Measurements from ENCODE around the gene TMEM169. TPM values are rescaled to one million over a fixed set of nuclear protein-coding genes. Genes with fewer than 3 reads are reported as not detected.
A peak's percentile ranks its signal among the peaks of the same experiment; 100 is the strongest.

Gene TMEM169, protein sequence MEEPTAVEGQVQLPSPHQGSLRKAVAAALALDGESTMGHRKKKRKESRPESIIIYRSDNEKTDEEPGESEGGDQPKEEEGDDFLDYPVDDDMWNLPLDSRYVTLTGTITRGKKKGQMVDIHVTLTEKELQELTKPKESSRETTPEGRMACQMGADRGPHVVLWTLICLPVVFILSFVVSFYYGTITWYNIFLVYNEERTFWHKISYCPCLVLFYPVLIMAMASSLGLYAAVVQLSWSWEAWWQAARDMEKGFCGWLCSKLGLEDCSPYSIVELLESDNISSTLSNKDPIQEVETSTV
- 0.32 TPM for polyA plus RNA-seq (2012; ENCODE audit: missing spikeins)

GRCh38 chr2:216081487-216082116, at the start of gene TMEM169, which contains the start of gene PECR:
Gene TMEM169, plus strand, starts transcription at chr2:216081919. Its CDS starts 14,045 bp downstream, at chr2:216095964.
Gene PECR, minus strand, starts transcription at chr2:216081809. Its CDS starts 68 bp downstream, at chr2:216081741.
- TF ChIP-seq POLR2A (IDR thresholded peaks at IDR 0.05; ENCODE audit: low read depth, low read length) (peak; percentile 76), TAF1 (IDR thresholded peaks at IDR 0.05; ENCODE audit: borderline replicate concordance, low read depth, low read length) (no peak), POLR2AphosphoS5 (IDR thresholded peaks at IDR 0.05; ENCODE audit: low read depth, low read length) (peak; percentile 45; the same call in 1 of the 2 replicates)
- DNase-seq (ENCODE audit: insufficient read length) (peak; percentile 91), FAIRE-seq (peak; percentile 74)

DNA sequence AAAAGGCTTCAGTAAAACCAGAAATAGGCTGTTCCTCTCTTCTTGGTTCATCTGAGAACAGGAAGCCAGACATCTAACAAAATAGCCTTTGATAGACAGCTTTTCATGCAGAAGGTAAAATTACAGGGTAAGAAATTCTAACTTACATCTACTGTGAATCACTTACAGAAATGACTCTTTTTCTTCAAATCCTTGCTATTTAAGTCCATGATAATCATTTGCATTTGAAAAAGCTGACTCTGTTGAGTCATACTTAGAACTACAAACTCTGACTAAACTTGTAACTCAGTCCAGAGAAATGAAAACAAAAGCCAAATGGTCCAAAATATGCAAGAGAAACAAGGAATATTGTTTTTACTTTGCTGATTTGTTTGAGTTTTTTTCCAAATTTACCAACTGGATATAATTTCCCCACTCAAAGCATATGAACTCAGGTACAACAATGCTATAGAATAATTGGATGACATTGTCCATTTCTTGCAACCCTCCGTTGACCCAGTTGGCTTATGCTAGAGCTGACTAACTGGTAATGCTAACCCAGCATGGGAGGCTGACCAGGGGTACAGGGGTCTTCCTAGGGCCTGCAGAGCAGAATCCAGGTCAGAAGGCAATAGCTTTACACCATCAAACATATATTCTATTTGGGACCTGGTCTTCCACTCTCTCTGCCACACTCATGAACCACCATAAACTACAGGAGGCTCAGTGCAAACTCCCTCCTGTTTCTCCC, 49.6 kb upstream of the TMEM169 start:
- peak; percentile 49; the same call in 1 of the 2 replicates for TF ChIP-seq POLR2A (IDR thresholded peaks at IDR 0.05; ENCODE audit: low read depth, low read length)
- TF ChIP-seq TAF1 (IDR thresholded peaks at IDR 0.05; ENCODE audit: borderline replicate concordance, low read depth, low read length): no peak
- DNase-seq (ENCODE audit: insufficient read length) (no peak), FAIRE-seq (peak; percentile 78)

GRCh38 chr2:216033403-216033802, 48.3 kb upstream of the TMEM169 start:
- TF ChIP-seq POLR2AphosphoS5 (IDR thresholded peaks at IDR 0.05; ENCODE audit: low read depth, low read length): no peak
- no peak for TF ChIP-seq TAF1 (IDR thresholded peaks at IDR 0.05; ENCODE audit: borderline replicate concordance, low read depth, low read length)
- no peak for TF ChIP-seq POLR2A (IDR thresholded peaks at IDR 0.05; ENCODE audit: low read depth, low read length)
- no peak for FAIRE-seq
- DNase-seq (ENCODE audit: insufficient read length): no peak

DNA sequence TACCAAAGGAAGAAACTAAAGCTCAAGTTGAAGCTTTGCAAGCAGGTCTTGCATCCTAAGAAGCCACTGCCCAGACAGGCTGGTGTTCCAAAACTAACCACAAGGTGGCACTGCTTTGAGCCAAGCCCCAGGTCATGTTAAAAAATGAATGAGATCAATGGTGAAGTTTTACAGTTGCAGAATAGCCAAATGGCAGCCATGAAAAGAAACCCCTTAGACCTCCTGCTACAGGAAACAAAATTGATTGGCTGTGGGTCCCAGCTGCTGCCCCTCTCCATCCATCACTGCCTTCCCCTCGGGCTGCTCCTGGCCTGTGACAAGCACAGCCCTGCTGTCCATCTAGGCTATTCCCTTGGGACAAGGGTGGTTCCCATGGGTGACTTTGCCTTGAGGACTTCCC, 47.7 kb upstream of the TMEM169 start:
- DNase-seq (ENCODE audit: insufficient read length) (peak; percentile 40), FAIRE-seq (peak; percentile 88)

DNA sequence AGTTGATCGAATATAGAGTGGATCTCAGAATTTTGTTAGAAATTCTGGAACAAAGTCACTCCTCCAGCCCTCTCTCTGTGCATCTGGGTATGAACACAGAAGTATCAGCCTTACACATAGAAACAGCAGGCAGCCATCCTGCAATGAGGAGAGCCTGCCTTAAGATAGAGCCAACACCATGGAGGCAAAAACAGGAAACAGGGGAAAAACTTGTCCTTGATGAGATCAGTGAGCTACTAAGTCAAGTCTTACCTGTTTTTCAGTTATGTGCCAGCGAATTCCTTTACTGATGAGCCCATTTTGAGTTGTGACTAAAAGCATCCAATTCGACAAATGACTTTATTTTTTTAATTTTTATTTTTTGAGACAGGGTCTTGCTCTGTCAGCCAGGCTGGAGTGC, 41.8 kb upstream of the TMEM169 start:
- no peak for TF ChIP-seq TAF1 (IDR thresholded peaks at IDR 0.05; ENCODE audit: borderline replicate concordance, low read depth, low read length)
- no peak for TF ChIP-seq POLR2A (IDR thresholded peaks at IDR 0.05; ENCODE audit: low read depth, low read length)
- no peak for TF ChIP-seq POLR2AphosphoS5 (IDR thresholded peaks at IDR 0.05; ENCODE audit: low read depth, low read length)
- FAIRE-seq: no peak
- no peak for DNase-seq (ENCODE audit: insufficient read length)

More for the DNA sequence above, 47.7 kb upstream of the TMEM169 start:
- TF ChIP-seq POLR2A (IDR thresholded peaks at IDR 0.05; ENCODE audit: low read depth, low read length) (no peak), POLR2AphosphoS5 (IDR thresholded peaks at IDR 0.05; ENCODE audit: low read depth, low read length) (no peak), TAF1 (IDR thresholded peaks at IDR 0.05; ENCODE audit: borderline replicate concordance, low read depth, low read length) (no peak)

DNA sequence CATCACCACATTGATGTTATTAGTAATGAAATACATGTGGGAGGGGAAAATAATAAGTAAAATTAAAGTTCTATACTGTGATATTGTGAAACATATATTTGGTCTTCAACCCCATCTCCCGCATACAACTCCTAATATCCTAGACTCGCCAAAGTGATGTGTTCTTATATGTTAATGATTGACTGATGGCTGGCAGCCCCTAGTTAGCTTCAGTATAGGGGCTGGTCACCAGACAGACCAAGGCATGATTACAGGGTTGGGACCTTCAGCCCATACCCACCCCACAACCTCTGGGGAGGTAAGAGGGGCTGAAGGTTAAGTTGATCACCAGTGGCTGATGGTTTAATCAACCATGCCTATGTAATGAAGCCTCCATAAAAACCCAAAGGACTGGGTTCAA, 40.3 kb upstream of the TMEM169 start:
- no peak for DNase-seq (ENCODE audit: insufficient read length)
- FAIRE-seq: no peak
- TF ChIP-seq TAF1 (IDR thresholded peaks at IDR 0.05; ENCODE audit: borderline replicate concordance, low read depth, low read length) (no peak), POLR2A (IDR thresholded peaks at IDR 0.05; ENCODE audit: low read depth, low read length) (no peak), POLR2AphosphoS5 (IDR thresholded peaks at IDR 0.05; ENCODE audit: low read depth, low read length) (no peak)

- no peak for DNase-seq (ENCODE audit: insufficient read length)
- TF ChIP-seq POLR2AphosphoS5 (IDR thresholded peaks at IDR 0.05; ENCODE audit: low read depth, low read length) (no peak), POLR2A (IDR thresholded peaks at IDR 0.05; ENCODE audit: low read depth, low read length) (no peak), TAF1 (IDR thresholded peaks at IDR 0.05; ENCODE audit: borderline replicate concordance, low read depth, low read length) (no peak)
- peak; percentile 63 for FAIRE-seq
These were observed 37.8 kb upstream of the TMEM169 start for GRCh38 chr2:216043949-216044348.

DNA sequence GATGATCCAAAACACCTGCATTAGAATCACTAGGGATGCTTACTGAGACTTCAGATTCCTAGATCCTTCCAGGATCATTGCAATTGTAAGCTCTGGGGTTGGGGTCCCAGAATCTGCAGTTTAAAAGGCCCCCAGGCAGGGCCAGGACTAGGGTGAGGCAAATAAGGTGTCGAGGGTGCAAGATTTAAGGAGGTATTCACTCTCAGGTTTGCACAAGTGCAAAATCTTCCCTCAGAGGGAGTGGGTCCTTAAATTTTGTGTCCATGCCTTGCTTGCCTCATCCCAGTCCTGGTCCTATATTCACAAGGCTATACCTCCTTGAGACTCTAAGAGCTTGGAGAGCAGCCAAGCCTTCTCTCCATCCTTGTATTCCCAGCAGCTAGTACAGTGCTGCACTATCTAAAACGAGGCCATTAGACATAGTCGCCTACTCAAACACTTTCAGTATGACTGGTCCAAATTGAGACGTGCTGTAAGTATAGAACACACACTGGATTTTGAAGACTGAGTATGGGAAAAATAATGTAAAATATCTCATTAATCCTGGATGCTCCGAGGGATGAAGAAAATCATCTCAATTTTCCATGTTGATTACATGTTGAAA, 36.7 kb upstream of the TMEM169 start:
- TF ChIP-seq POLR2A (IDR thresholded peaks at IDR 0.05; ENCODE audit: low read depth, low read length) (no peak), POLR2AphosphoS5 (IDR thresholded peaks at IDR 0.05; ENCODE audit: low read depth, low read length) (no peak), TAF1 (IDR thresholded peaks at IDR 0.05; ENCODE audit: borderline replicate concordance, low read depth, low read length) (no peak)
- peak; percentile 70 for FAIRE-seq
- no peak for DNase-seq (ENCODE audit: insufficient read length)

DNA sequence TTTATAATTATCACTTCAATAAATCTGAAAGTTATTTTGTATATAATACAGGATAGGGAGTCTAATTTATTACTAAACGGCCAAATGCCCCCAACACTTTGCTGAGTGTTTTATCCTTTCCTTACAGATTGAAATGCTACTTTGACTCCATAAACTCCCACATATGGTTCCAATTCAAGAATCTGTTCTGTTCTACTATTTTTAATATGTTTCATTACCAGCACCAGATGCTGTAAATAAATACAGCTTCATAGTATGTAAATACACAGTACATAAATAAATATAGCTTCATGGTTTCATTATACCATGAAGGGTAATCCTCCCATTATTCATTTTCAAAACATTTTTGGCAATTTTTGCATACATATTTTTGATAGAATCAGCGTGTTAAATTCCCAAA, 34.3 kb upstream of the TMEM169 start:
- no peak for FAIRE-seq
- no peak for DNase-seq (ENCODE audit: insufficient read length)
- no peak for TF ChIP-seq POLR2AphosphoS5 (IDR thresholded peaks at IDR 0.05; ENCODE audit: low read depth, low read length)
- TF ChIP-seq POLR2A (IDR thresholded peaks at IDR 0.05; ENCODE audit: low read depth, low read length): no peak
- TF ChIP-seq TAF1 (IDR thresholded peaks at IDR 0.05; ENCODE audit: borderline replicate concordance, low read depth, low read length): no peak

DNA sequence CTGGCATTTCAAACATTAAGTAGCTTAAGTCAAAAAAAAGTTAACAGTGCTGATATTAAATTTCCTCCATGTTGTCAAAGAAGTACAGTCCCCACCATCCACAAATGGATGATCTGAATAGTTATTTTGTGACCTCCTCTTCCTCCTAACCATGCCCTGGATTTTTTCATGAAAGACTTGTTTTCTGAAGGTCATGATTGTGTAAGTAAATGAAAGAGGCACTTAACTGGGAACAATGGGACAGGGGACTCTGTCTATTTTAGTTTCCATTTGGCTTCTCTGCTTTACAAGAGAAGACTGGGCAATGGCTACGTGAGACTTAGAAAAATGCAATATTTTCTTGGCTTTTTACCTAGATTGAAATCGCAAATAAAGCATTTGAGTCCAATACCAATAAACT, 32.3 kb upstream of the TMEM169 start:
- no peak for DNase-seq (ENCODE audit: insufficient read length)
- no peak for TF ChIP-seq POLR2A (IDR thresholded peaks at IDR 0.05; ENCODE audit: low read depth, low read length)
- no peak for TF ChIP-seq POLR2AphosphoS5 (IDR thresholded peaks at IDR 0.05; ENCODE audit: low read depth, low read length)
- no peak for TF ChIP-seq TAF1 (IDR thresholded peaks at IDR 0.05; ENCODE audit: borderline replicate concordance, low read depth, low read length)
- FAIRE-seq: no peak

GRCh38 chr2:216051350-216051749, 30.4 kb upstream of the TMEM169 start:
- FAIRE-seq (no peak), DNase-seq (ENCODE audit: insufficient read length) (no peak)
- TF ChIP-seq POLR2A (IDR thresholded peaks at IDR 0.05; ENCODE audit: low read depth, low read length) (no peak), POLR2AphosphoS5 (IDR thresholded peaks at IDR 0.05; ENCODE audit: low read depth, low read length) (no peak), TAF1 (IDR thresholded peaks at IDR 0.05; ENCODE audit: borderline replicate concordance, low read depth, low read length) (no peak)
